HG03066 (cell line): ENCODE results near the gene RPL7A.
A peak's percentile ranks its signal among the peaks of the same experiment; 100 is the strongest.

Source experiments
- ATAC-seq: cut with Tn5 transposase; IDR thresholded peaks from one replicate; pipeline ENCODE4 v1.9.1; 2021; ENCODE audit warnings: low read depth; ENCODE audit not compliant: unreplicated experiment

The RPL7A gene

GRCh38 chr9:133346021-133346785 lies 1.8 kb upstream of the RPL7A start:
- no peak for ATAC-seq

GRCh38 chr9:133347515-133347984 lies 468 bp upstream of the RPL7A start:
- no peak for ATAC-seq

GRCh38 chr9:133348718-133349573 lies 928 bp downstream of the RPL7A start:
- ATAC-seq, result no peak

- ATAC-seq, result no peak
Measured at GRCh38 chr9:133349965-133350616, 2.1 kb downstream of the RPL7A start.

GRCh38 chr9:133351526-133351907 lies 3.5 kb downstream of the RPL7A start:
- ATAC-seq, result no peak

- no peak for ATAC-seq
Measured at GRCh38 chr9:133351908-133352634, 4.1 kb downstream of the RPL7A start.

- no peak for ATAC-seq
Measured at GRCh38 chr9:133352635-133353340, 4.8 kb downstream of the RPL7A start.

GRCh38 chr9:133353548-133353947 lies 5.5 kb downstream of the RPL7A start:
- ATAC-seq, result no peak

GRCh38 chr9:133354766-133355165 lies 6.7 kb downstream of the RPL7A start:
- ATAC-seq, result no peak

GRCh38 chr9:133355881-133356357 lies 7.9 kb downstream of the RPL7A start:
- ATAC-seq, result peak; percentile 28

GRCh38 chr9:133356391-133357091 lies 8.5 kb downstream of the RPL7A start, which contains the start of the genes SURF1 and SURF2:
SURF1 (minus strand) TSS chr9:133356487; CDS start chr9:133356453, 34 bp downstream.
SURF2 (plus strand) TSS chr9:133356550; CDS start chr9:133356593, 43 bp downstream.
- ATAC-seq, result peak; percentile 68

- ATAC-seq, result no peak
Measured at GRCh38 chr9:133357656-133358055, 9.6 kb downstream of the RPL7A start.

- ATAC-seq, result no peak
Measured at GRCh38 chr9:133359399-133360175, 11.6 kb downstream of the RPL7A start.

GRCh38 chr9:133360400-133361393 lies 12.7 kb downstream of the RPL7A start:
- no peak for ATAC-seq

- no peak for ATAC-seq
Measured at GRCh38 chr9:133361507-133362092, 13.6 kb downstream of the RPL7A start.

GRCh38 chr9:133362359-133363044 lies 14.5 kb downstream of the RPL7A start:
- ATAC-seq, result no peak
